HepG2 (cell line): ENCODE results near the gene B4GALT5. TPM values are rescaled to one million over a fixed set of nuclear protein-coding genes. Genes with fewer than 3 reads are reported as not detected.
A peak's percentile ranks its signal among the peaks of the same experiment; 100 is the strongest.

Experiments
- ATAC-seq: fragments of 200-7000 bp; cut with Tn5 transposase; 3 replicates; pipeline ENCODE4 v1.9.1; 2020; ENCODE audit warnings: mild to moderate bottlenecking, moderate library complexity
- BruUV-seq: library from RNA; stranded (reverse); fragments of 400-500 nt; replicated peaks from 2 replicates; lab custom pipeline; 2021; lab: Mats Ljungman, UMichigan
- CTCF ChIA-PET: fragments of 300-600 bp; formaldehyde crosslinking; extraction: SDS; loops from one replicate; lab custom pipeline; 2021; ENCODE audit warnings: low total read pairs, inconsistent platforms, low intra/inter-chr PET ratio; lab: Yijun Ruan, JAX
- POLR2A ChIA-PET: fragments of 350-600 bp; sonication (Branson Sonifier 250); formaldehyde crosslinking; loops from one replicate; lab custom pipeline; 2020; ENCODE audit warnings: antibody characterized with exemption, inconsistent platforms; lab: Yijun Ruan, JAX
- DNase-seq: peaks from one replicate; pipeline ENCODE4 v3.0.0-alpha.2; 2015; ENCODE audit warnings: low spot score
- FAIRE-seq: peaks from 3 replicates; lab custom pipeline; 2011; peaks lifted over from hg19 to GRCh38; lab: Jason Lieb, UNC
- H2AFZ ChIP-seq: one replicate; pipeline ENCODE4 v1.6.1; 2011; ENCODE audit warnings: low read length, inconsistent platforms
- H3K27ac ChIP-seq: fragments of 300-600 bp; 3 replicates; pipeline ENCODE4 v1.8.0; 2011; ENCODE audit warnings: mixed run types, mild to moderate bottlenecking, mixed read lengths, low read length, inconsistent platforms; ENCODE audit not compliant: insufficient read depth; ENCODE audit errors: extremely low read length
- H3K27me3 ChIP-seq, 2 experiments: fragments of 200-600 bp in 1 of 2; 2 replicates in 1 of 2; 3 replicates in 1 of 2; pipeline versions ENCODE4 v1.6.0 to v1.8.0; 2011; ENCODE audit warnings: low read length in 2 of 2, mild to moderate bottlenecking in 2 of 2, moderate library complexity in 2 of 2, inconsistent platforms in 1 of 2; ENCODE audit not compliant: insufficient read depth in 2 of 2, control insufficient read depth in 1 of 2
- H3K36me3 ChIP-seq, 2 experiments: fragments of 200-600 bp in 1 of 2; replicated peaks in 1 of 2; 2 replicates in 1 of 2; 3 replicates in 1 of 2; pipeline versions ENCODE4 v1.5.1 to v1.8.0; 2011; ENCODE audit warnings: low read length in 2 of 2, inconsistent platforms in 1 of 2; ENCODE audit not compliant: insufficient read depth in 2 of 2, control insufficient read depth in 1 of 2
- H3K4me1 ChIP-seq: 2 replicates; pipeline ENCODE4 v1.5.1; 2012; ENCODE audit warnings: low read length, inconsistent platforms; ENCODE audit not compliant: insufficient read depth
- H3K4me2 ChIP-seq: 2 replicates; pipeline ENCODE4 v1.6.0; 2011; ENCODE audit warnings: low read depth, low read length, inconsistent platforms
- H3K4me3 ChIP-seq, 3 experiments: fragments of 200-600 bp in 1 of 3; sonication (generic), shearing (Covaris generic) in 1 of 3; replicated peaks in 1 of 3; 2 replicates each; pipeline ENCODE4 v1.5.1; 2011 to 2016; ENCODE audit warnings: low read length in 3 of 3, inconsistent platforms in 2 of 3, low read depth in 2 of 3, mild to moderate bottlenecking in 2 of 3, control low read depth in 1 of 3, mixed read lengths in 1 of 3; ENCODE audit not compliant: insufficient read depth in 1 of 3
- H3K79me2 ChIP-seq: one replicate; pipeline ENCODE4 v1.6.1; 2011; ENCODE audit warnings: low read length, inconsistent platforms; ENCODE audit not compliant: insufficient read depth
- H3K9ac ChIP-seq: 2 replicates; pipeline ENCODE4 v1.6.0; 2011; ENCODE audit warnings: mild to moderate bottlenecking, low read depth, low read length, inconsistent platforms; ENCODE audit not compliant: insufficient read depth
- H3K9me3 ChIP-seq: 2 replicates; pipeline ENCODE4 v1.5.1; 2012; ENCODE audit warnings: mild to moderate bottlenecking, low read length
- H4K20me1 ChIP-seq: 2 replicates; pipeline ENCODE4 v1.6.0; 2011; ENCODE audit warnings: inconsistent platforms, mild to moderate bottlenecking, low read length, moderate library complexity; ENCODE audit not compliant: insufficient read depth
- CCAR2 ChIP-seq: fragments of 200-400 bp; formaldehyde crosslinking; optimal IDR thresholded peaks from 2 replicates; pipeline ENCODE3; 2018; ENCODE audit warnings: low read depth, mild to moderate bottlenecking, low read length, moderate library complexity
- EEA1 ChIP-seq: sonication (generic); formaldehyde crosslinking; IDR thresholded peaks from 2 replicates; pipeline ENCODE4 v1.5.1; 2020; ENCODE audit warnings: mild to moderate bottlenecking, missing genetic modification reagents, borderline replicate concordance
- ELF3 ChIP-seq: IDR thresholded peaks from 2 replicates; pipeline ENCODE4 v1.6.1; 2016; ENCODE audit warnings: missing genetic modification reagents, missing compliant biosample characterization
- ESRRA ChIP-seq: sonication (generic); formaldehyde crosslinking; IDR thresholded peaks from 2 replicates; pipeline ENCODE4 v1.5.1; 2020; ENCODE audit warnings: mild to moderate bottlenecking, low read depth, missing genetic modification reagents
- FOXO1 ChIP-seq: sonication (generic); formaldehyde crosslinking; IDR thresholded peaks from 2 replicates; pipeline ENCODE4 v1.4.0; 2020; ENCODE audit warnings: missing genetic modification reagents
- HOXD1 ChIP-seq: sonication (generic); formaldehyde crosslinking; IDR thresholded peaks from 2 replicates; pipeline ENCODE4 v1.5.0; 2020; ENCODE audit warnings: missing genetic modification reagents
- KAT7 ChIP-seq: IDR thresholded peaks from 2 replicates; pipeline ENCODE4 v1.6.1; 2018; ENCODE audit warnings: borderline replicate concordance, missing compliant biosample characterization
- MED1 ChIP-seq: sonication (generic); formaldehyde crosslinking; IDR thresholded peaks from 2 replicates; pipeline ENCODE4 v1.4.0; 2020; ENCODE audit warnings: missing genetic modification reagents
- MIXL1 ChIP-seq: IDR thresholded peaks from 2 replicates; pipeline ENCODE4 v1.6.1; 2016
- NCOA2 ChIP-seq: sonication (generic); formaldehyde crosslinking; IDR thresholded peaks from 2 replicates; pipeline ENCODE4 v1.8.0; 2022; ENCODE audit warnings: inconsistent platforms
- NCOR1 ChIP-seq: fragments of 200-600 bp; sonication (generic); IDR thresholded peaks from 2 replicates; pipeline ENCODE4 v1.7.0; 2017; ENCODE audit warnings: antibody characterized with exemption, low read length, borderline replicate concordance
- NR2F6 ChIP-seq, 2 experiments: IDR thresholded peaks; 2 replicates each; pipeline ENCODE4 v1.6.1; 2016; ENCODE audit warnings: antibody characterized with exemption in 1 of 2, mild to moderate bottlenecking in 1 of 2
- ONECUT2 ChIP-seq: sonication (generic); formaldehyde crosslinking; IDR thresholded peaks from 2 replicates; pipeline ENCODE4 v1.4.0; 2020; ENCODE audit warnings: missing genetic modification reagents
- SMAD1 ChIP-seq: sonication (generic); formaldehyde crosslinking; IDR thresholded peaks from 2 replicates; pipeline ENCODE4 v1.4.0; 2020; ENCODE audit warnings: missing genetic modification reagents, low read depth, mild to moderate bottlenecking, borderline replicate concordance
- SNAPC2 ChIP-seq: sonication (generic); formaldehyde crosslinking; IDR thresholded peaks from 2 replicates; pipeline ENCODE4 v1.8.1; 2022; ENCODE audit warnings: mild to moderate bottlenecking, missing genetic modification reagents
- TEAD3 ChIP-seq: optimal IDR thresholded peaks from 2 replicates; pipeline ENCODE3; 2016; ENCODE audit warnings: borderline replicate concordance
- ZKSCAN8 ChIP-seq: IDR thresholded peaks from 2 replicates; pipeline ENCODE4 v1.6.1; 2016; ENCODE audit warnings: borderline replicate concordance, missing genetic modification reagents, missing compliant biosample characterization
- ZNF644 ChIP-seq: IDR thresholded peaks from 2 replicates; pipeline ENCODE4 v1.6.1; 2016; ENCODE audit warnings: low read depth
- ZSCAN25 ChIP-seq: sonication (generic); formaldehyde crosslinking; IDR thresholded peaks from 2 replicates; pipeline ENCODE4 v1.8.0; 2022; ENCODE audit warnings: mild to moderate bottlenecking, missing genetic modification reagents
- WGBS: methylation state at CpG from one replicate; pipeline ENCODE4 v1.1.6; 2017; ENCODE audit warnings: low lambda C conversion rate; 5-methylcytosine and 5-hydroxymethylcytosine counted together
- in situ Hi-C: cut with HindIII; loops from 2 replicates; pipeline ENCODE4 v1.10.0; 2017; ENCODE audit warnings: low pct_unique_long_range_greater_than_20kb; ENCODE audit not compliant: extremely low pct_ligation_motif_present
- intact Hi-C: fragments of 100-400 bp; cut with micrococcal nuclease; formaldehyde crosslinking; loops from one replicate; pipeline ENCODE4 v1.10.0; 2022; ENCODE audit not compliant: unreplicated experiment
- polyA plus RNA-seq, 8 experiments: library from polyadenylated mRNA; depleted of rRNA in 3 of 8; stranded (reverse) in 7 of 8; unstranded in 1 of 8; fragments of >200 nt; fragmentation: Illumina TruSeq in 4 of 8; extraction: Trizol in 4 of 8; gene quantifications; 2 replicates each; pipeline versions ENCODE4 v1.2.1 to v1.2.3, GENCODE V29; 2011 to 2016; ENCODE audit warnings: low read depth in 4 of 8, missing spikeins in 1 of 8, mixed read lengths in 1 of 8; ENCODE audit not compliant: insufficient read depth in 1 of 8
- total RNA-seq, 5 experiments: library from RNA; depleted of rRNA; stranded (reverse); fragments of >200 nt; fragmentation: Illumina TruSeq; extraction: Trizol; gene quantifications; 2 replicates each; pipeline ENCODE4 v1.2.3, GENCODE V29; 2016; ENCODE audit warnings: low read depth in 1 of 5
- TF ChIP-seq, protein P1 (sequence below): sonication (generic); IDR thresholded peaks from 2 replicates; pipeline ENCODE4 v1.6.1; 2016; ENCODE audit warnings: low read depth, borderline replicate concordance
- TF ChIP-seq, protein P2 (sequence below): sonication (generic); formaldehyde crosslinking; IDR thresholded peaks from 2 replicates; pipeline ENCODE4 v1.5.1; 2020; ENCODE audit warnings: missing genetic modification reagents, mild to moderate bottlenecking, borderline replicate concordance
- TF ChIP-seq, protein P3 (sequence below): IDR thresholded peaks from 2 replicates; pipeline ENCODE4 v1.6.1; 2016; ENCODE audit warnings: mild to moderate bottlenecking

Gene B4GALT5
- total and polyA plus RNA-seq, 2 of the 13 experiments (the other 11 are each of a cell fraction or from before 2014, with no cell fraction given) = 27.3 to 30.9 TPM

DNA sequence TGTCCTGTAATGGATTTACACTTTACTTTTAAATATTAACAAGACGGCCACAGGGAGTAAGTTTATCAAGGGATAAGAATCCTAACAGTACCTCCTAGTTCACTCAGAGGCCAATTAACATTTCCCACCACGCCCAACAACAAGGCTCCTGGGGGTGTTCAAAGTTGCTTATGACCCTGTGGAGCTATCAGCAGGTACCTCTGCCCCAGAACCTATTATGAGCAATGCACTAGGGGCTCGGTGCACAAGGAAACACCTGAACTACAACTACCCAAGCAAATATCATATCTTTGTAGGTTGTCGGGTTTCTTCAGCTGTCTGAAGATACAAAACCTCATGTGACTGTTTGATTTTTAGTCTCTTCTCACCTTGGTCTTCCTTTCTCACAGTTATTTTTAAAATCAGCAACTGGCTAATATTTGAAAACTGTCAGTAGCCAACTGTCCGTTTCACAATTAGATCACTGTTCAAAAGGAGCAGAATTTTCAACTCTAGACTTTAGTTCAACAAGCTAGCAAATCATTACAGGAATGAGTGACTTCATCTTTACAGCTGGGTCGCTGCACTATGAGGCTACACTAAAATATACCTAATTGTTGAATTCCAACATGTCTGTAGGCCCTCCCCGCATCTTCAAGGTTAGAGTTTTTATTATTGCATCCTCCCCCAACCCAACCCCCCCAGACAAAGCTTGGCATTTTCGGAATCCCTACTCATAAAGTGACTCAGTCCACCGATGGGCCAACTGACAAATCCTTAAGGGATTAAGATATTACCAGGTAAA, 38.1 kb downstream of the B4GALT5 start:
- H2AFZ ChIP-seq = no peak overlapping the region
- H3K27me3 ChIP-seq = no peaks in the 10 kb centered on the region
- peak overlapping the region; percentile 44 to 64 (median 48) for H3K4me3 ChIP-seq
- DNase-seq (peak; percentile 89), ATAC-seq (peak; percentile 76), FAIRE-seq (peak; percentile 62)
- BruUV-seq = TSS peak; percentile 81
- CTCF ChIA-PET = interaction anchor here (1.7 to 2.5 kb wide), 2 partner anchors 61 to 65 kb away, joined by 3 to 14 read pairs; no protein-coding TSS in a partner anchor
- peak overlapping the region; percentile 98 for H3K4me2 ChIP-seq
- 0 out of 2 replicates have a peak, but pooled peaks cover 3% of the 10 kb centered on the region for H4K20me1 ChIP-seq
- 3% methylated on average over 9 of the region's 9 CpGs for WGBS
- peaks cover 90% of the 10 kb centered on the region for H3K79me2 ChIP-seq
- no peaks in the 10 kb centered on the region for H3K9me3 ChIP-seq
- POLR2A ChIA-PET = interaction anchor here (0.7 to 2.4 kb wide), 20 partner anchors 9 to 241 kb away, joined by 3 to 35 read pairs (median 6); partner anchors contain the start of genes SLC9A8 and SPATA2
- H3K9ac ChIP-seq = peak overlapping the region; percentile 78
- no peaks in the 10 kb centered on the region for H3K36me3 ChIP-seq
- in situ Hi-C loops (no loop called here), intact Hi-C loops (loop anchor here (1.0 to 2.0 kb wide), 2 partner anchors 15 to 64 kb away; no protein-coding TSS in a partner anchor)
- H3K4me1 ChIP-seq = peaks cover 100% of the 10 kb centered on the region
- H3K27ac ChIP-seq = peak overlapping the region; percentile 93
- TF ChIP-seq KAT7 (no peak), FOXO1 (CRISPR knock-in tag) (0 out of 2 replicates have a peak, but pooled peaks have one; percentile 33), EEA1 (CRISPR knock-in tag) (no peak), HOXD1 (CRISPR knock-in tag) (no peak), ONECUT2 (CRISPR knock-in tag) (0 out of 2 replicates have a peak, but pooled peaks have one; percentile 34), MED1 (CRISPR knock-in tag) (peak; percentile 56; the same call in 1 of the 2 replicates), MIXL1 (peak; percentile 66; the same call in 1 of the 2 replicates), ZKSCAN8 (CRISPR knock-in tag) (peak; percentile 75; the same call in 1 of the 2 replicates), CCAR2 (peak; percentile 24), SMAD1 (CRISPR knock-in tag) (0 out of 2 replicates have a peak, but pooled peaks have one; percentile 11), NCOR1 (peak; percentile 81), ZNF644 (CRISPR knock-in tag) (0 out of 2 replicates have a peak, but pooled peaks have one; percentile 36), ELF3 (CRISPR knock-in tag) (peak; percentile 45; the same call in 1 of the 2 replicates), TEAD3 (CRISPR knock-in tag) (peak; percentile 83), NR2F6 (IDR thresholded peaks at IDR 0.05) (peak; percentile 56), NR2F6 (CRISPR knock-in tag; IDR thresholded peaks at IDR 0.05) (peak; percentile 25; the same call in 1 of the 2 replicates), ESRRA (CRISPR knock-in tag) (no peak; the same call in 1 of the 2 replicates), SNAPC2 (CRISPR knock-in tag) (0 out of 2 replicates have a peak, but pooled peaks have one; percentile 48), NCOA2 (peak; percentile 64), ZSCAN25 (CRISPR knock-in tag) (0 out of 2 replicates have a peak, but pooled peaks have one; percentile 39)
- TF ChIP-seq, protein P1, sequence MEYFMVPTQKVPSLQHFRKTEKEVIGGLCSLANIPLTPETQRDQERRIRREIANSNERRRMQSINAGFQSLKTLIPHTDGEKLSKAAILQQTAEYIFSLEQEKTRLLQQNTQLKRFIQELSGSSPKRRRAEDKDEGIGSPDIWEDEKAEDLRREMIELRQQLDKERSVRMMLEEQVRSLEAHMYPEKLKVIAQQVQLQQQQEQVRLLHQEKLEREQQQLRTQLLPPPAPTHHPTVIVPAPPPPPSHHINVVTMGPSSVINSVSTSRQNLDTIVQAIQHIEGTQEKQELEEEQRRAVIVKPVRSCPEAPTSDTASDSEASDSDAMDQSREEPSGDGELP = peak; percentile 96
- TF ChIP-seq, protein P2, sequence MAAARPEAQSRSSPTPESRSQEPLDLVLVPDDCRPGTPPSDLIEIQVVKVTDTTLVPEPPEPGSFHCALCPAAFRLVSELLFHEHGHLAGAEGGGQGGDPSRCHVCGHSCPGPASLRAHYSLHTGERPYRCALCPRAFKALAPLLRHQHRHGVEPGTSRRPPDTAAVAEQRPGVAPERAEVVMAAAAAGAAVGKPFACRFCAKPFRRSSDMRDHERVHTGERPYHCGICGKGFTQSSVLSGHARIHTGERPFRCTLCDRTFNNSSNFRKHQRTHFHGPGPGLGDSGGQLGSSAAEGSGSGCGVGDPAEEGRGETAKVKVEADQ (CRISPR knock-in tag) = no peak
- TF ChIP-seq, protein P3, sequence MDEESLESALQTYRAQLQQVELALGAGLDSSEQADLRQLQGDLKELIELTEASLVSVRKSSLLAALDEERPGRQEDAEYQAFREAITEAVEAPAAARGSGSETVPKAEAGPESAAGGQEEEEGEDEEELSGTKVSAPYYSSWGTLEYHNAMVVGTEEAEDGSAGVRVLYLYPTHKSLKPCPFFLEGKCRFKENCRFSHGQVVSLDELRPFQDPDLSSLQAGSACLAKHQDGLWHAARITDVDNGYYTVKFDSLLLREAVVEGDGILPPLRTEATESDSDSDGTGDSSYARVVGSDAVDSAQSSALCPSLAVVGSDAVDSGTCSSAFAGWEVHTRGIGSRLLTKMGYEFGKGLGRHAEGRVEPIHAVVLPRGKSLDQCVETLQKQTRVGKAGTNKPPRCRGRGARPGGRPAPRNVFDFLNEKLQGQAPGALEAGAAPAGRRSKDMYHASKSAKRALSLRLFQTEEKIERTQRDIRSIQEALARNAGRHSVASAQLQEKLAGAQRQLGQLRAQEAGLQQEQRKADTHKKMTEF (CRISPR knock-in tag) = peak; percentile 67
